Measurements from ENCODE around the gene CAMK1D.

GRCh38 chr10:12629767-12630165, 280.4 kb downstream of the CAMK1D start:
- TF ChIP-seq CTCF (IDR thresholded peaks at IDR 0.05; ENCODE audit: low read depth, low read length, poor library complexity, severe bottlenecking) (no peak), EZH2phosphoT487 (IDR thresholded peaks at IDR 0.05; ENCODE audit: borderline replicate concordance, low read length) (no peak)

Data from DOHH2 (cell line).